AML-193 (cell line): ENCODE results near the gene PDE6A.
"Not testable (repeated sequence)": the region's sequence is repeated elsewhere in the genome, so short reads cannot be mapped to it uniquely, and the experiment has no call there.

ENCODE experiments used
- DNase-seq, 2 experiments: peaks; one replicate each; lab custom pipeline; 2025; lab: John Stamatoyannopoulos, UW

The PDE6A gene

GRCh38 chr5:149951138-149951749 lies 6.7 kb upstream of the PDE6A start:
- peak in 1 of 2 experiments; percentile 5 for DNase-seq

DNA sequence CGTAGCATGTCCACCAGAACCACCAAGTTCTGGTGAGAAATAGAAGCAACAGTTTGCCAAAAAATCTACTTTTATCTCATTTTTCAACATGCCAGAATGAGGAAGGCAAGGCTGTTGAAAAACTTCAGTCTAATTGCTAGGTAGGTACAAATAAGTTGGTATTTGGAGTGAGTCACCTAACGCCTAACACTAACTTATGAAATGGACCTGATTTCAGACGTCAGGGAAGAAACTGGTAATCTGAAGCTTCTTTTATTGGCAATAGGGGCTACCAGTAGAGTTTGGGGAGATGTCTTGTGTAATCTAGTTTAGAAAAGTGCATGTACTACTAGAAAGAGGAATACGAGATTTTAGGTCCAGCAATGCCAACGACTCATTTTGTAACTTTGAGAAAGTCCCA lies 4.4 kb upstream of the PDE6A start:
- no peak for DNase-seq

- no peak for DNase-seq
These were observed 1.5 kb upstream of the PDE6A start for GRCh38 chr5:149946118-149946517.

DNA sequence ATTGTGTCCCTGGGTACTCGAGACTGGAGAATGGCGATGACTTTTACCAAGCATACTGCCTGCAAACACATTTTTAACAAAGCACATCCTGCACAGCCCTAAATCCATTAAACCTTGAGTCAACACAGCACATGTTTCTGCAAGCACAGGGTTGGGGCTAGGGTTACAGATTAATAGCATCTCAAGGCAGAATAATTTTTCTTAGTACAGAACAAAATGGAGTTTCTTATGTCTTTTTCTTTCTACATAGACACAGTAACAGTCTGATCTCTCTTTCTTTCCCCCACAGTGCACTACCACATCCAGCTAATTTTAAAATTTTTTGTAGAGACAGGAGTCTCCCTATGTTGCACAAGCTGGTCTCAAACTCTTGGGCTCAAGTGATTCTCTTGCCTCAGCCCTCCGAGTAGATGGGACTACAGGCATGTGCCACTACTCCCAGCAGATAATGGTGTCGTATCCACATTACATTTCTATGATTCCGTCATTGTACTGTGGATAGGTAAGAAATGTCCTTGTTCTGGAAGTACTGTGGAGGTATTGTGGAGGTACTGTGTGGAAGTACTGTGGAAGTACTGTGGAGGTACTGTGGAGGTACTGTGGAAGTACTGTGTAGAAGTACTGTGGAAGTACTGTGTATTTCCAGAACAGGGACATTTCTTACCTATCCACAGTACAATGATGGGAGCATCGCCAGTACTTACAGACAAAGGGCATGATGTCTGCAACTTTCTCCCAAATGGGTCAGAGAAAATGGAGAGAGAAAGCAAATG lies 1.2 kb downstream of the PDE6A start:
- not testable (repeated sequence) for DNase-seq

DNA sequence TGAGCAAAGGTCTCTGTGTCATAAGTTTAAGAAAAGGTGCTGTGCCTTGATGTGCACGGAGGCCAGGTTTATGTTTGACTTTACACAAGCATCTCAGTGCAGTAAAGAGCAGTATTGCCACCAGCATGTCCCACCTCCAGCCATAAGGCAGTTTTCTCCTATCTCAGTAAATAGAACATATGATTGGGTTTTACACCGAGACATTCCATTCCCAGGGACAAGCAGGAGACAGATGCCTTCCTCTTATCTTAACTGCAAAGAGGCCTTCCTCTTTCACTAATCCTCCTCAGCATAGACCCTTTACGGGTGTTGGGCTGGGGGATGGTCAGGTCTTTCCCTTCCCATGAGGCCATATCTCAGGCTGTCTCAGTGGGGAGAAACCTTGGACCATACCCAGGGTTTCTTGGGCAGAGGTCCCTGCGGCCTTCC lies 1.8 kb downstream of the PDE6A start:
- not testable (repeated sequence) for DNase-seq

GRCh38 chr5:149942199-149942598 lies 2.4 kb downstream of the PDE6A start:
- no peak for DNase-seq

DNA sequence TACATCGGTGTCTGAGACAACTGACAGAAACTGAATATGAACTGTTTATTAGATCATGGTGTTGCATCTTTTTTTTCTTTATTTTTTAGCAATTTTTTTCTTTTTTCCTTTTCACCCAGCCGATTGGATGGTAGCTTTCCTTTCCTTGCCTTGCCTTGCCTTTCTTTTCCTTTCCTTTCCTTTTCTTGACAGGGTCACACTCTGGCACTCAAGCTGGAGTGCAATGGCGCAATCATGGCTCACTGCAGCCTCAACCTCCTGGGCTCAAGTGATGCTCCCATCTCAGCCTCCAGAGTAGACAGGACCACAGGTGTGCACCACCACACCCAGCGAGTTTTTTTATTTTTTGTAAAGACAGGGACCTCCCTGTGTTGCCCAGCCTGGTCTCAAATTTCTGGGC lies 2.8 kb downstream of the PDE6A start:
- no peak for DNase-seq

DNA sequence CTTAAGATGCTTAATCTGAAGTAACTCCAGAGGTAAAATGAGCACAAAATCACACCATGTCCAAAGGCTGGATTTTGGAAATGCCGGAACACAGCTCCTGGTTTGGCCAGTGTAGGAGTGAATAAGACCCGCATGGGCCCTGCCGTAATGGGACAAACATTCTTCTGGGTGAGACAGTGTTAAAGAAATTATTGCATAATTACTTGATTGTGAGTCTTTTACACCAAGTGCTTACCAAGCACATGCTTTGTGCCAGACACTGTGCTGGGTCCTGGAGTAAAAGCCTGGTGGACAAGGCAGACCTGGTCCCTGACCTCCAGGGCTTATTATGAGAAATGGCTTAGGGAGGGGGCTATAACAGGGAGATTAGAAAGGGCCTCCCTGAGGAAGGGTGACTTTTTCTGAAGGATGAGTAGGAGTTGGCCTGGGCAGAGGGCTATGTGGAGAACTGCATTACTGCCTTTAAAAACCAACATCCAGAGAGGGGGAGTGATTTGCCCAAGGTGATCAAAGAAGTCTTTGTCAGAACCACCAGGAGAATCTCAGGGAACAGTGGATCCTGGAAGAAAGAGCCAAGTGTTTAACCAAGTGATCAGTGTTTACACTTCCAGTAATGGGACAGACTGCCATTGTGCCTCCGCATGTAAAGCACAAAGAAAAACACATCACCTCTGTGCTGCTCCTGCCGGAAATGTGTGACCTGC lies 3.5 kb downstream of the PDE6A start:
- no peak for DNase-seq

GRCh38 chr5:149940077-149940574 lies 4.5 kb downstream of the PDE6A start:
- DNase-seq: peak; percentile 88 to 92

- peak; percentile 29 to 32 for DNase-seq
These were observed 5.0 kb downstream of the PDE6A start for GRCh38 chr5:149939546-149939945.

GRCh38 chr5:149938791-149939358 lies 5.7 kb downstream of the PDE6A start:
- DNase-seq: peak; percentile 82

GRCh38 chr5:149938279-149938678 lies 6.3 kb downstream of the PDE6A start:
- DNase-seq: peak; percentile 17 to 35

DNA sequence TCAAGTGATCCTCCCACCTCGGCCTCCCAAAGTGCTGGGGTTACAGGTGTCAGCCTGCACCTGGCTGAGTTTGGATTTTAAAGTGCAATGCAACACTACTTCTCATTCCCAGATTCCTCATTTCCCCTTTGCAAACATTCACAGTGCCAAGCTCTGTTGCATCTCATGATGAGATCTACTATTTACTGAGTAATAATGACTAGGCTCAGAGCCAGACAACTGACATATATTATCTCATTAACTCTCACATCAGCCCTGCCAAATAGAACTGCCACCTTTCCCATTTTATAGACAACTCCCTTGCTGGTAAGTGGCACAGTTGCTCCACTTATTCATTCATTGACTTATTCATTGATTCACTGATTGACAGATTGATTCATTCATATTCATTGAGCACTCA lies 7.0 kb downstream of the PDE6A start:
- DNase-seq: no peak

DNA sequence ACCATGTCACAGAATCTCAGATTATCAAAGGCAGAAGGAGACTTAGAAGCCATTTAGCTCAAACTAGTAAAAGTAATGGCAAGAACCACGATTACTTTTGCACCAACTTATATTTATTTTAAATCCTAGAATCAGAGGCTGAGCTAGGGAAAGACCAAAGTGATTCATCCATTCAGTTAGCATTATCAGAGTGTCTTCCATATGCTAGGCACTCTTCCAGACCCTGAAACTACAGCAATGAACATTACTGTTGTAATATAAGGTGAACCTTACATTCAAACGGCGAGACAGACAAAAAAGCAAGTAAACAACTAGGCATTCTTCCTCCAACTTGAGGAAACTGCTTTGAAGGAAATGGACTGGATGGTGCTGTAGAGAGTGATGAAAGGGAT lies 7.9 kb downstream of the PDE6A start:
- DNase-seq: no peak

- no peak for DNase-seq
These were observed 8.4 kb downstream of the PDE6A start for GRCh38 chr5:149936044-149936699.

GRCh38 chr5:149935431-149935901 lies 9.1 kb downstream of the PDE6A start:
- DNase-seq: no peak

DNA sequence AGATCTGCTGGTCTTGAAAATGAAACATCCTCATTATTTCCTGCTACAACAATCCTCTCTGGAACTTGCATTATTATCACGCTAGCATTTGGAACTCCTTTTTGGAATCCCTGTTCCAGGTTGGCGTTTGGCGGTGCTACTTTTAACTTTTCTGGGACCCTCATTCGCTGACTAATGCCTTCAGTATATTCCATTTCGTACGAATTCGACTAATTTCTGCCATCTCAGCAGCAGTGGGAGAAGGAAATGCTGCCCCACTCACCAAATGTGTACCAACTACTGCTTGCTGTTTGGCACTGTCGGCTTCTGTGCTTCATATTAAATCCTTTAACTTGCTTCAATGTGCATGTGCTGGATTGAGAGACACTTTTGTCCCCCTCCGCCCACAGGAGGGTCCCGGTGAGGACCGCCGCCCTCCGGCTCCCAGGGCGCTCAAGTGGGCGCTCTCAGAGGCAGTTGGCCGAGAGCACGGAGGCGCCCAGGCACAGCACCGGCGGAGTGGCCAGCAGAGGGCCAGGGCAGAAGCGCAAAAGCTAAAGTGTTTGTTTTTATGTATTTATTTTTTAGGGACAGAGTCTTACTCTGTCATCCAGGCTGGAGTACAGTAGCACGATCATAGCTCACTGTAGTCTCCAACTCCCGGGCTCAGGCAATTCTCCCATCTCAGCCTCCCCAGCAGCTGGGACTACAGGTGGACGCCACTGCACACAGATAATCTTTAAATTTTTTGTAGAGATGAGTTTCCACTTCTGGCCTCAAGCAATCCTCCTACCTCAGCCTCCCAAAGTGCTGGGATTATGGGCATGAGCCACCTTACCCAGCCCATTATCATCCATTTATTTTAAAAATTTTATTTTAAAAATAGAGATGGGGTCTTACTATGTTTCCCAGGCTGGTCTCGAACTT lies 11.9 kb downstream of the PDE6A start:
- DNase-seq: no peak

DNA sequence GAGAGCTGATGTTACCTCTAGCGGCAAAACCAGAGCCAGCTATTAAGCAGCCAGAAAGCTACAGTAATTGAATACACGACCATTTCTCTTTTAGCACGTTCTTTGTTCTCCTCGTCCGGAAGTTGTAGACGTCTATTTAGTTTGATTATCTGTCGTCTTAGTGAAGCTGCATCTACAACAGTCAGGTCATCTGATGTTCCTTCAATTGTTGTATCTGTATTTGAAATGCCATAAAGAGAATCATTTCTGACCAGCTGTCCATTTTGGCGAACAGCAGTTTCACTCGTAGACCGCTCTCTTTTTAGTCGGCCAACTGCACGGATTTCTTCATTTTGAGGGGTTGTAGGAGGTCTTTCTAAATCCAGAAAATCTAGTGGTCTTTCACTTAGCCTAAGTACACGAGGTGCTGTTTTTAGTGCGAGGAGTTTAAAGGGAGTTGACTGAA lies 12.6 kb downstream of the PDE6A start:
- no peak for DNase-seq

DNA sequence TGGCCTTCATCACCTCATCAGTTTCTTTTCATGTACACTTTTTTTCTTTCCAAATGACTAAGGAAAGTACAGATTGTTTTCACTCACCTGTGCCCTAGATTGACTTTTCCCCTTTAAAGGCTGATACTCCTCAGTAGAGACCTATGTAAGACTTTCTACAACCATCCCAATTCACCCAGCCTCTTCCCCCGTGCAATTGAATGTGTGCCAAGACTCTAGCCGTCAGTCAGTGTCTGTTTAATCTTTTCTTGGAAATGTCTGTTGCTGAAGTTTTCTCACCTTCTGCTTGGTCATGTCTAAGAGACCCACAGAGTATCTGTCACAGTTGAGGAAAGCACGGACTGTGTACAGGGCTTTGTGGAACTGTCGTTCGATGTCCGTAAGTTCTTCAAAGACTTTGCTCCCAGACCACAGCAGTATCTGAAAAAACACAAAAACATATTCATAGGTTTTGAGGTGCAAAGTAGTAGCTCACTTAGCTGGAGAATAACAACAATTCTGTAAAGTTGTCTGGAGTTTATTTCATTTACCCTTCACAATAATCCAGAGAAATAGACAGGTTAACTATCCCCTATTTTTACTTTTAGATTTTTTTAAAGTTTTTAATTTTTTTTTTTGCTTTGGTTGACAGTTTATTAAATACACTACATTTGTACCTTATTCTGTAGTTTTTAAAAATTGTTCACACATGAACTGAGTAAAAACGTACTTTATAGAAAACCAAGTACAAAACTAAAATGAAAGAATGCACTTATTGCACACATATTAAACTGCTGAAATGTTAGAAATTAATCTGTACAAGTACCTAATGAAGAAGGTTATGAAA lies 13.6 kb downstream of the PDE6A start:
- DNase-seq: no peak
